Measurements from ENCODE around the gene TMEM176A.
"Not testable (repeated sequence)": the region's sequence is repeated elsewhere in the genome, so short reads cannot be mapped to it uniquely, and the experiment has no call there.

The TMEM176A gene

GRCh38 chr7:150788474-150789269 is 11.9 kb upstream of the TMEM176A start:
- DNase-seq (ENCODE audit: low spot score), result no peak

DNA sequence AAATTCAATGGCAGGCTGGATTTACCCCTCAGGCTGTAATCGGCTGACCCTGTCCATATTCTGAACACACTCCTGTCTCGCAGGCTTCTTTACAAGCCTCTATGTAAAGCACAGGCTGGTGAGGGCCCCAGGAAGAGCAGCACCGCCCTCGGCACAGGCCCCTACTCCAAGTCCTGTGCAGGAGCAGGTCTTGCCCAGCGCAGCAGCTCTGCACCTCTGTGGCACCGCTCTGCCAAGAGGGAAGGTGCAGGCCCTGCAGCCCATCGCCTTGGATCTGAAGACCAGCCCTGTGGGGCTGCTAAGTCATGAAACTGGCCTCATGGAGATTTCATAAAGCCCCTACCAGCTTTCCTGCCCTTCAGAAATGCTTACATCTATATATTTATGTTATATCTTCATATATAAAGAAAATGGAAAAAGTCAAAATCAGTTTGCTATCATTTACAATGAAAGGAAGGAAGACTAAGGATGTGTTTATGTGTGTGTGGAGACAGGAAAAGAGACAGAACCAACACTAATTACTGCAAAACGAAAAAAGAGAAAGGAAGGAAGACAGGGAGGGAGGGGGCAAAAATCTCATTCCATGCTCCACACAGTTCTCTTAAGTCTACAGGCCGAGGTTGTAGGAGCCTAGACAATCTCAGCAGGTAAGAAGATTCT is 10.0 kb upstream of the TMEM176A start:
- DNase-seq (ENCODE audit: low spot score), result no peak

GRCh38 chr7:150791304-150791703 is 9.3 kb upstream of the TMEM176A start:
- DNase-seq (ENCODE audit: low spot score), result no peak

DNA sequence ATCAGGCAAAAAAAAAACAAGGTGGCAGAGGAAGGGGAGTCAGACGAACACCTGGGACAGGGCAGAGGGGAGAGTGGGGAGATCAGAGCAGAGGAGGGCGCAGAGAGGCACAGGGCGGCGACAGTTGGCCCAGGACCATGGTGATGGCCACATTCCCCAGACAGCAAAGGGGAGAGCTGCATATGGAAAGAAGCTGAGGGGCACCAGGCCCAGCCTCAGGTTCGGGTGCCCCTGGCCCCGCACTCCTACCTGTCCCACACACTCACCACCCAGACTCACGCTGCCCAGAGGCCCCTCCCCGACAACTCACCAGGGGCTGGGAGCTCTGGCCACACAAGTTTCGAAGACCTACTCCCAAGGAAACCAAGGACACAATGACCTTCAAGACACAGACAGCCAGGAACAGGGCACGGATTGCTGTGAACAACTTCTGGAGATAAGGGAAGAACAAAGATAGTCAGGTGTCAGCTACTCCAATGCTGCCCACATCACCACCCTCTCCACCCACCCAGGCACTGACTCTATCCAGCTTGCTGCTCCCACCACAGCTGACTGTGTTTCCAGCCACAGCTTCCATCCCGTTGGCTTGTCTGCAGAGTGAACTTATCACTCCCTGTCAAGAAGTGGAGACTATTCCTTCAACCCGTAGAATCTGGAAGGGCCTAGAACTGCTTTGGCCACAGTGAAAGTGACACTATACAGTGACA is 8.7 kb upstream of the TMEM176A start:
- DNase-seq (ENCODE audit: low spot score), result no peak

DNA sequence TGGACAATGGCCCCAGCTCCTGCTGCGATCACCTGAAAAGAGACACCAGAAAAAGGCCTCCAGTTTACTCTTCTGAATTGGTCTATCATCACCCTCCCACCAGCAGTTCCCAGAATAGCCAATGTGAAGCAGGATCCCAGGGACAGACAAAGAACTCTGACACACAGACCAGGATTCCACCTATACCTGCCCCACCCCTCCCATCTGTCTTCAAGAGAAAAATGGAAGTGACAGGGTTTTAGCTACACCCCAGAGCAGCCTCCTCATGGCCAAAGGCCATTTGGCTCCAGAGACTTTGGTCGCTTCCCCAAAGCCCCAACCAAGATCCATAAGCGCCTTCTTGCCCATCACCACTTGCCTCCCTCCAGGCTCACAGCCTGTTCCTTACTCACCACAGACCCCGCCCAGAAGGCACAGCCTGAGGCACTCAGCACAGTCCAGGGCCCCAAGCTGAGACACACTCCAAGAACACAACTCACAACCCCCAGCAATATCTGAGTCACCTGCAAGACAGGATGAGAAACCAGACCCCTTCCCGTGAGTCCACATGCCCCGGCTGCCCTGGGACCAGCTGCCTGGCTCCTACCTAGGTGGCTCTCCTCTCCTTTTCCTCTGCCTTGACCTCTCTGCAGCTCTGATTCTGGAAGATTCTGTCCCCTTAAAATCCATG is 6.9 kb upstream of the TMEM176A start:
- DNase-seq (ENCODE audit: low spot score), result no peak

DNA sequence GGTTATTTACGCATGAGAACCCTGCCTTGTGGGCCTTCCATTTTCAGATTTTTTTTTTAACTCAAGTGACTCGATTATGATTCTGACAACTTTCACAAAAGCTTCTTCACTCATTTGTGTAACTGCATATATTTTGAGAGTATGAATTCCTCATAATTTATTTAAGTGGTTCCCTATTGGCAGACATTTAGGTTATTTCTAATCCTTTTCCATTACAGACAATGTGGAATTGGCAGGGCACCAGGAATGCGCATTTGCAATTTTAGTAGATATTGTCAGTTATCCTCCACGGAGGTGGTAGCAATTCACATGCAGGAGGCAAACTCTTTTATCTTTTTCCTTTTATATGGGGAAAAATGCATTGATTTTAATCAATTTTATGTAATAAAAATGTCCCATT is 2.9 kb upstream of the TMEM176A start:
- DNase-seq (ENCODE audit: low spot score), result no peak

- no peak for DNase-seq (ENCODE audit: low spot score)
Observed at GRCh38 chr7:150799156-150799555, 1.4 kb upstream of the TMEM176A start.

- DNase-seq (ENCODE audit: low spot score), result no peak
Observed at GRCh38 chr7:150799741-150800580, 608 bp upstream of the TMEM176A start, which contains the start of gene TMEM176B. Gene TMEM176B, minus strand, starts transcription at chr7:150800364. Its CDS starts 3,795 bp downstream, at chr7:150796569.

DNA sequence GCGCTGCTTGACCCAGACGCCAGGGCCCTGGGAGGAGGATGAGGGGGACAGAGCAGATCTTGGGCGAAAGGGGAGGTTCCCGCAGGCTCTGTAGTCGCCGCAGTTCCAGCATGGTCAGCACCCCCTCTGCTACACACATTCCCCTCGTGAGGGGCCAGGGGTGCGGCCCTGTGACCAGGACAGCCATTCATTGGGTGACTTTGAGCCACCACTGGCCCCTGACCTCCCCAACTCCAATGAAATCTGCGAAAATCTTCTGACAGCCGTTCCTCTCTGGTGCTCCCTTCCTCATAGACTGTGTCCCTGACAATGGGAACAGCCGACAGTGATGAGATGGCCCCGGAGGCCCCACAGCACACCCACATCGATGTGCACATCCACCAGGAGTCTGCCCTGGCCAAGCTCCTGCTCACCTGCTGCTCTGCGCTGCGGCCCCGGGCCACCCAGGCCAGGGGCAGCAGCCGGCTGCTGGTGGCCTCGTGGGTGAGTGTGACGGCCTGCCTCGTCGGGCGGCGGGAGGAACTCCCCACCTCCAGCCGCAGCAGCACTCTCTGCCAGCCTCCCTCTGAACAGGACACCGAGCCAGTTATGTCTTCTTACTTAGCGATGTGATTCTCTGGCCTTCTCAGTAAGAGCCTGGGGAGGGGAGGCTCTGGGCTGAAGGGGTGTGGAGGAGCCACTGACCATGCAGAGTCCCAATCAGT is 825 bp downstream of the TMEM176A start:
- no peak for DNase-seq (ENCODE audit: low spot score)

- no peak for DNase-seq (ENCODE audit: low spot score)
Observed at GRCh38 chr7:150801946-150802771, 1.6 kb downstream of the TMEM176A start.

DNA sequence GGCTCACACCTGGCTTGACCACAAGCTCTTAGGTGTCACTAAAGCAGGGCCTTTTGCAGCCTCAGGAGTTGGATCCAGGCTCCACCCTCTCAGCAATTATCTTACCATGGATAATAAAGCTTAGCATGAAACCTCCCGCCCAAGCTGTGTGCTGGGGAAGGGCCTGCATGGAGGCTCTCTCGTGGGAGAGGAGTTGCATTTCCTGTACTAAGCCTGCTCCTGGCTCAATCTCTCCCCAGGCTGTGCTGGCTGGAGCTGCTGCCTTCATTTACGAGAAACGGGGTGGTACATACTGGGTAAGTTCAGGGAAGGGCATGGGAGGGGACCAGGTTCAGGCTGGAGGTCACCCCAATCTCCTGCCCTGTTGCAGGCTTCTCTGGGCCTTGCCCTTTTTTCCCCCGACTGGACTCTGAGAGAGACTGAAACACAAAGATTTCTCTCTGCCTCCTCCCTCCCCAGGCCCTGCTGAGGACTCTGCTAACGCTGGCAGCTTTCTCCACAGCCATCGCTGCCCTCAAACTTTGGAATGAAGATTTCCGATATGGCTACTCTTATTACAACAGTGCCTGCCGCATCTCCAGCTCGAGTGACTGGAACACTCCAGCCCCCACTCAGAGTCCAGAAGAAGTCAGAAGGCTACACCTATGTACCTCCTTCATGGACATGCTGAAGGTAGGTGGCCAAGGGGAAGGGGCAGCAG is 2.7 kb downstream of the TMEM176A start:
- no peak for DNase-seq (ENCODE audit: low spot score)

DNA sequence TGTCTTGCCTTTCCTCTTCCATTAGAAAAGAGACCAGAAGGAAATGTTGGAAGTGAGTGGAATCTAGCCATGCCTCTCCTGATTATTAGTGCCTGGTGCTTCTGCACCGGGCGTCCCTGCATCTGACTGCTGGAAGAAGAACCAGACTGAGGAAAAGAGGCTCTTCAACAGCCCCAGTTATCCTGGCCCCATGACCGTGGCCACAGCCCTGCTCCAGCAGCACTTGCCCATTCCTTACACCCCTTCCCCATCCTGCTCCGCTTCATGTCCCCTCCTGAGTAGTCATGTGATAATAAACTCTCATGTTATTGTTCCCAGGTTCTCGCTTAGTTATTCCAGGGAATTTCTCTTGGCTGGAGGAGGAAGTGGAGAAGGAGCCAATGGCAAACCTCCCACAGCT is 4.2 kb downstream of the TMEM176A start:
- DNase-seq (ENCODE audit: low spot score), result no peak

- DNase-seq (ENCODE audit: low spot score), result no peak
Observed at GRCh38 chr7:150805864-150806263, 5.3 kb downstream of the TMEM176A start.

- DNase-seq (ENCODE audit: low spot score), result no peak
Observed at GRCh38 chr7:150806454-150806853, 5.9 kb downstream of the TMEM176A start.

DNA sequence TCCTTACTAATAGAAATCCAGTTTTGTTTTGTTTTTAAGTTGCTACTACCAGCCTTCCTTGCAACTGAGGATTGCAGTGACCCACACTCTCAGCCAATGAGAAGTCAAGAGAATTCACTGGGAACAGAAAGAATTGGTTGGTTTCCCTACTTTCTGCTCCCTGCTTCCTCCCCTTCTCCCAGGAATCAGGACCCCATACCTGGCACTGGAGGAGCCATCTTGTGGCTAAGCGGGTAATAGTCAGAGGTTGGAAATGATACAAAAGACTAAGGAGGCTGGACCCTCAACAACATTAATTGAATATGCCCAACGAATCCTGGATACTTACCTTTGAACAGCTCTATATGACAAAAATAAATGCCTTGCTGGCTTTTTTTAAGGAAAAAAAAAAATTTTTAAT is 6.3 kb downstream of the TMEM176A start:
- no peak for DNase-seq (ENCODE audit: low spot score)

DNA sequence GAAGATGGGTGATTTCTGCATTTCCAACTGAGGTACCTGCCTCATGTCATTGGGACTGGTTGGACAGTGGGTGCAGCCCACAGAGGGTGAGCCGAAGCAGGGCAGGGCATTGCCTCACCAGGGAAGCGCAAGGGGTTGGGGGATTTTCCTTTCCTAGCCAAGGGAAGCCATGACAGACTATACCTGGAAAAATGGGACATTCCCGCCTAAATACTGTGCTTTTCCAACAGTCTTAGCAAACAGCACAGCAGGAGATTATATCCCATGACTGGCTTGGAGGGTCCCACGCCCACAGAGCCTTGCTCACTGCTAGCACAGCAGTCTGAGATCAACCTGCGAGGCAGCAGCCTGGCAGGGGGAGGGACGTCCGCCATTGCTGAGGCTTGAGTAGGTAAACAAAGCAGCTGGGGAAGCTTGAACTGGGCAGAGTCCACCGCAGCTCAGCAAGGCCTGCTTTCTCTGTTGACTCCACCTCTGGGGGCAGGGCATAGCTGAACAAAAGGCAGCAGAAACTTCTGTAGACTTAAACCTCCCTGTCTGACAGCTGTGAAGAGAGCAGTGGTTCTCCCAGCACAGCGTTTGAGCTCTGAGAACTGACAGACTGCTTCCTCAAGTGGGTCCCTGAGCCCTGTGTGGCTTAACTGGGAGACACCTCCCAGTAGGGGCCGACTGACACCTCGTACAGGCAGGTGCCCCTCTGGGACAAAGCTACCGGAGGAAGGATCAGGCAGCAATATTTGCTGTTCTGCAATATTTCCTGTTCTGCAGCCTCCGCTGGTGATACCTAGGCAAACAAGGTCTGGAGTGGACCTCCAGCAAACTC is 7.3 kb downstream of the TMEM176A start:
- DNase-seq (ENCODE audit: low spot score), result not testable (repeated sequence)

GRCh38 chr7:150814328-150815001 is 13.9 kb downstream of the TMEM176A start:
- no peak for DNase-seq (ENCODE audit: low spot score)

- DNase-seq (ENCODE audit: low spot score), result no peak
Observed at GRCh38 chr7:150818971-150819370, 18.4 kb downstream of the TMEM176A start.
